Activated T-cell treated with anti-CD3 and anti-CD28 coated beads, Interleukin-2, amount 50 U/mL, for 48 hours (primary cell): ENCODE measurements around the gene GATAD2B.
"Not testable (repeated sequence)": the region's sequence is repeated elsewhere in the genome, so short reads cannot be mapped to it uniquely, and the experiment has no call there.

Experiments used
- DNase-seq, 2 experiments: peaks; one replicate each; pipeline ENCODE4 v3.0.0-alpha.2; 2020

The GATAD2B gene

GRCh38 chr1:153929426-153929825, 6.7 kb upstream of the GATAD2B start:
- DNase-seq: no peak

- DNase-seq: no peak
Measured at GRCh38 chr1:153928791-153929341, 6.1 kb upstream of the GATAD2B start.

- no peak for DNase-seq
Measured at GRCh38 chr1:153928245-153928644, 5.5 kb upstream of the GATAD2B start.

GRCh38 chr1:153926405-153926804, 3.6 kb upstream of the GATAD2B start:
- DNase-seq: no peak

GRCh38 chr1:153922076-153922971, 448 bp downstream of the GATAD2B start:
- DNase-seq: peak in 1 of 2 experiments; percentile 81

GRCh38 chr1:153921803-153922075, 1.0 kb downstream of the GATAD2B start:
- DNase-seq: peak in 1 of 2 experiments; percentile 51

- no peak for DNase-seq
Measured at GRCh38 chr1:153921080-153921802, 1.5 kb downstream of the GATAD2B start.

GRCh38 chr1:153919876-153920852, 2.6 kb downstream of the GATAD2B start:
- DNase-seq: no peak

GRCh38 chr1:153916297-153916696, 6.5 kb downstream of the GATAD2B start:
- no peak for DNase-seq

- no peak for DNase-seq
Measured at GRCh38 chr1:153912349-153912748, 10.4 kb downstream of the GATAD2B start.

- not testable (repeated sequence) for DNase-seq
Measured at GRCh38 chr1:153910560-153910959, 12.2 kb downstream of the GATAD2B start.

- peak in 1 of 2 experiments; percentile 10 for DNase-seq
Measured at GRCh38 chr1:153908071-153908470, 14.7 kb downstream of the GATAD2B start.

- DNase-seq: no peak
Measured at GRCh38 chr1:153907134-153907533, 15.6 kb downstream of the GATAD2B start.

GRCh38 chr1:153906396-153906795, 16.4 kb downstream of the GATAD2B start:
- no peak for DNase-seq

GRCh38 chr1:153905908-153906307, 16.9 kb downstream of the GATAD2B start:
- not testable (repeated sequence) for DNase-seq

- DNase-seq: no peak
Measured at GRCh38 chr1:153903841-153904455, 18.8 kb downstream of the GATAD2B start.

GRCh38 chr1:153899509-153899908, 23.3 kb downstream of the GATAD2B start:
- DNase-seq: no peak

- DNase-seq: not testable (repeated sequence)
Measured at GRCh38 chr1:153895866-153896265, 26.9 kb downstream of the GATAD2B start.

- DNase-seq: not testable (repeated sequence)
Measured at GRCh38 chr1:153891042-153891441, 31.7 kb downstream of the GATAD2B start.

GRCh38 chr1:153888533-153888932, 34.2 kb downstream of the GATAD2B start:
- DNase-seq: no peak

- DNase-seq: no peak
Measured at GRCh38 chr1:153886127-153886526, 36.6 kb downstream of the GATAD2B start.

- no peak for DNase-seq
Measured at GRCh38 chr1:153883223-153883622, 39.5 kb downstream of the GATAD2B start.
